IPS-15b (cell line): ENCODE results near the gene EPHA8.

Experiments used
- H3K27me3 ChIP-seq: one replicate; pipeline ENCODE4 v1.6.1; 2013; ENCODE audit warnings: low read length; ENCODE audit not compliant: control insufficient read depth, insufficient read depth
- H3K36me3 ChIP-seq: one replicate; pipeline ENCODE4 v1.6.1; 2013; ENCODE audit warnings: low read length; ENCODE audit not compliant: control insufficient read depth, insufficient read depth
- H3K4me1 ChIP-seq: one replicate; pipeline ENCODE4 v1.6.1; 2013; ENCODE audit warnings: mild to moderate bottlenecking, low read length; ENCODE audit not compliant: control insufficient read depth, insufficient read depth
- H3K4me3 ChIP-seq: one replicate; pipeline ENCODE4 v1.5.1; 2013; ENCODE audit warnings: low read depth, low read length
- H3K9ac ChIP-seq: one replicate; pipeline ENCODE4 v1.6.1; 2013; ENCODE audit warnings: low read depth, mild to moderate bottlenecking, low read length
- H3K9me3 ChIP-seq: one replicate; pipeline ENCODE4 v1.6.1; 2013; ENCODE audit warnings: mild to moderate bottlenecking, low read length; ENCODE audit not compliant: control insufficient read depth, insufficient read depth

Gene EPHA8

GRCh38 chr1:22598736-22599135 is 35.4 kb downstream of the EPHA8 start:
- Histone ChIP-seq H3K4me3 (no peak overlapping the region), H3K27me3 (no peaks in the 10 kb centered on the region), H3K9ac (no peak overlapping the region), H3K9me3 (no peaks in the 10 kb centered on the region), H3K36me3 (no peaks in the 10 kb centered on the region), H3K4me1 (no peaks in the 10 kb centered on the region)

- Histone ChIP-seq H3K36me3 (no peaks in the 10 kb centered on the region), H3K9me3 (no peaks in the 10 kb centered on the region), H3K27me3 (no peaks in the 10 kb centered on the region), H3K9ac (no peak overlapping the region), H3K4me3 (no peak overlapping the region), H3K4me1 (no peaks in the 10 kb centered on the region)
Observed at GRCh38 chr1:22600071-22600816, 37.0 kb downstream of the EPHA8 start.

- Histone ChIP-seq H3K36me3 (no peaks in the 10 kb centered on the region), H3K9ac (no peak overlapping the region), H3K4me3 (no peak overlapping the region), H3K9me3 (no peaks in the 10 kb centered on the region), H3K4me1 (no peaks in the 10 kb centered on the region), H3K27me3 (no peaks in the 10 kb centered on the region)
Observed at GRCh38 chr1:22600817-22601605, 37.7 kb downstream of the EPHA8 start.

GRCh38 chr1:22601610-22602009 is 38.3 kb downstream of the EPHA8 start:
- Histone ChIP-seq H3K9me3 (no peaks in the 10 kb centered on the region), H3K27me3 (no peaks in the 10 kb centered on the region), H3K4me3 (no peak overlapping the region), H3K4me1 (no peaks in the 10 kb centered on the region), H3K9ac (no peak overlapping the region), H3K36me3 (no peaks in the 10 kb centered on the region)

GRCh38 chr1:22602060-22602740 is 38.9 kb downstream of the EPHA8 start:
- H3K9me3 ChIP-seq, result no peaks in the 10 kb centered on the region
- H3K4me1 ChIP-seq, result no peaks in the 10 kb centered on the region
- H3K36me3 ChIP-seq, result no peaks in the 10 kb centered on the region
- H3K27me3 ChIP-seq, result no peaks in the 10 kb centered on the region
- H3K4me3 ChIP-seq, result no peak overlapping the region
- no peak overlapping the region for H3K9ac ChIP-seq

GRCh38 chr1:22606161-22606560 is 42.9 kb downstream of the EPHA8 start:
- H3K36me3 ChIP-seq, result no peaks in the 10 kb centered on the region
- no peaks in the 10 kb centered on the region for H3K4me1 ChIP-seq
- no peak overlapping the region for H3K4me3 ChIP-seq
- no peaks in the 10 kb centered on the region for H3K27me3 ChIP-seq
- no peak overlapping the region for H3K9ac ChIP-seq
- no peaks in the 10 kb centered on the region for H3K9me3 ChIP-seq

GRCh38 chr1:22607154-22607553 is 43.9 kb downstream of the EPHA8 start:
- Histone ChIP-seq H3K4me3 (no peak overlapping the region), H3K4me1 (peaks cover 2% of the 10 kb centered on the region), H3K27me3 (no peaks in the 10 kb centered on the region), H3K36me3 (no peaks in the 10 kb centered on the region), H3K9ac (no peak overlapping the region), H3K9me3 (no peaks in the 10 kb centered on the region)

GRCh38 chr1:22608361-22608760 is 45.1 kb downstream of the EPHA8 start:
- Histone ChIP-seq H3K36me3 (no peaks in the 10 kb centered on the region), H3K27me3 (no peaks in the 10 kb centered on the region), H3K4me1 (peaks cover 2% of the 10 kb centered on the region), H3K4me3 (no peak overlapping the region), H3K9me3 (no peaks in the 10 kb centered on the region), H3K9ac (no peak overlapping the region)

GRCh38 chr1:22609291-22609690 is 46.0 kb downstream of the EPHA8 start:
- Histone ChIP-seq H3K27me3 (no peaks in the 10 kb centered on the region), H3K4me1 (peaks cover 2% of the 10 kb centered on the region), H3K9me3 (no peaks in the 10 kb centered on the region), H3K9ac (no peak overlapping the region), H3K4me3 (no peak overlapping the region), H3K36me3 (no peaks in the 10 kb centered on the region)

- Histone ChIP-seq H3K36me3 (no peaks in the 10 kb centered on the region), H3K27me3 (no peaks in the 10 kb centered on the region), H3K4me1 (peaks cover 2% of the 10 kb centered on the region), H3K9me3 (no peaks in the 10 kb centered on the region), H3K9ac (no peak overlapping the region), H3K4me3 (no peak overlapping the region)
Observed at GRCh38 chr1:22611530-22611947, 48.2 kb downstream of the EPHA8 start.

- H3K36me3 ChIP-seq, result no peaks in the 10 kb centered on the region
- H3K4me1 ChIP-seq, result peaks cover 2% of the 10 kb centered on the region
- no peaks in the 10 kb centered on the region for H3K27me3 ChIP-seq
- H3K4me3 ChIP-seq, result no peak overlapping the region
- H3K9me3 ChIP-seq, result no peaks in the 10 kb centered on the region
- no peak overlapping the region for H3K9ac ChIP-seq
Observed at GRCh38 chr1:22612671-22613571, 49.6 kb downstream of the EPHA8 start.
